EH (cell line): ENCODE data around the gene SDS.

ENCODE experiments used
- DNase-seq: peaks from one replicate; pipeline ENCODE4 v3.0.0-alpha.2; 2015; ENCODE audit warnings: low read depth

SDS gene

GRCh38 chr12:113425960-113426453, 22.3 kb upstream of the SDS start:
- no peak for DNase-seq

GRCh38 chr12:113424915-113425823, 21.5 kb upstream of the SDS start:
- peak; percentile 58 for DNase-seq

GRCh38 chr12:113424456-113424855, 20.8 kb upstream of the SDS start:
- no peak for DNase-seq

GRCh38 chr12:113422886-113423669, 19.4 kb upstream of the SDS start:
- DNase-seq: no peak

GRCh38 chr12:113422030-113422885, 18.6 kb upstream of the SDS start, which contains the start of gene SDSL:
Gene SDSL, plus strand, starts transcription at chr12:113422380. Its CDS starts 5,603 bp downstream, at chr12:113427983.
- peak; percentile 90 for DNase-seq

- no peak for DNase-seq
Measured at GRCh38 chr12:113420996-113421595, 17.4 kb upstream of the SDS start.

GRCh38 chr12:113418213-113418879, 14.7 kb upstream of the SDS start:
- DNase-seq: no peak

- no peak for DNase-seq
Measured at GRCh38 chr12:113416091-113416754, 12.5 kb upstream of the SDS start.

- no peak for DNase-seq
Measured at GRCh38 chr12:113414519-113415038, 10.9 kb upstream of the SDS start.

- DNase-seq: peak; percentile 42
Measured at GRCh38 chr12:113413488-113413939, 9.8 kb upstream of the SDS start.

GRCh38 chr12:113409462-113410124, 5.9 kb upstream of the SDS start:
- no peak for DNase-seq

GRCh38 chr12:113408756-113409298, 5.1 kb upstream of the SDS start:
- no peak for DNase-seq

- peak; percentile 57 for DNase-seq
Measured at GRCh38 chr12:113407931-113408600, 4.4 kb upstream of the SDS start.

- DNase-seq: no peak
Measured at GRCh38 chr12:113405694-113406093, 2.0 kb upstream of the SDS start.

- DNase-seq: no peak
Measured at GRCh38 chr12:113402586-113403260, 964 bp downstream of the SDS start.

GRCh38 chr12:113401066-113402000, 2.4 kb downstream of the SDS start:
- no peak for DNase-seq

GRCh38 chr12:113400362-113400761, 3.3 kb downstream of the SDS start:
- no peak for DNase-seq
